Right lung (tissue), 5 donors: ENCODE measurements around the gene MMD2. TPM values are rescaled to one million over a fixed set of nuclear protein-coding genes. Genes with fewer than 3 reads are reported as not detected.
A peak's percentile ranks its signal among the peaks of the same experiment; 100 is the strongest.

Experiments used
- DNase-seq, 2 donors: peaks; one replicate each; pipeline ENCODE4 v3.0.0-alpha.2; 2013
- polyA plus RNA-seq, 5 donors: library from polyadenylated mRNA; unstranded; fragments of 120-200 nt; gene quantifications; one replicate each; pipeline versions ENCODE4 v1.2.1 to v1.2.3, GENCODE V29; 2013; ENCODE audit warnings: inconsistent platforms in 1 of 5, low replicate concordance in 1 of 5; ENCODE audit not compliant: insufficient read length in 5 of 5, insufficient read depth in 1 of 5

The MMD2 gene
- polyA plus RNA-seq, 5 donors: not detected

- no peak for DNase-seq
These were observed 87.8 kb downstream of the MMD2 start for GRCh38 chr7:4871056-4871680.

- DNase-seq: no peak
These were observed 90.5 kb downstream of the MMD2 start for GRCh38 chr7:4868493-4868892.

- no peak for DNase-seq
These were observed 92.2 kb downstream of the MMD2 start for GRCh38 chr7:4866528-4867496.

GRCh38 chr7:4862156-4862555 is 96.8 kb downstream of the MMD2 start:
- DNase-seq: no peak

- DNase-seq: no peak
These were observed 97.3 kb downstream of the MMD2 start, which contains the start of gene PAPOLB for GRCh38 chr7:4861673-4862072. TSS of gene PAPOLB (minus strand) at chr7:4862030. CDS start at chr7:4861810, 220 bp downstream.

- no peak for DNase-seq
These were observed 97.8 kb downstream of the MMD2 start for GRCh38 chr7:4861227-4861626.

- no peak for DNase-seq
These were observed 101.8 kb downstream of the MMD2 start for GRCh38 chr7:4857189-4857588.

- peak in 1 of 2 donors; percentile 47 for DNase-seq
These were observed 102.5 kb downstream of the MMD2 start for GRCh38 chr7:4856336-4857057.

Other genes with a start within 250 kb of the MMD2 start
- 10 to 100 TPM; 13.8 to 29.5 (median 18.3) TPM for gene AP5Z1, start 183.6 kb downstream of the MMD2 start, polyA plus RNA-seq
- under 1 TPM; 0.04 to 0.18 (median 0.09) TPM for gene PAPOLB, start 97.2 kb downstream of the MMD2 start, polyA plus RNA-seq
- 10 to 100 TPM in 1 of 5 donors, 1 to 10 TPM in 4; 6.6 to 12.9 (median 8.8) TPM for gene RADIL, start 75.5 kb downstream of the MMD2 start, polyA plus RNA-seq
- gene RBAK, start 86.7 kb upstream of the MMD2 start, polyA plus RNA-seq: 10 to 100 TPM; 12.3 to 22.8 (median 21.5) TPM
- 10 to 100 TPM; 55.0 to 68.3 (median 60.7) TPM for gene WIPI2, start 231.0 kb upstream of the MMD2 start, polyA plus RNA-seq